Chondrocyte (in vitro differentiated cells): ENCODE results near the gene PARK7. TPM values are rescaled to one million over a fixed set of nuclear protein-coding genes. Genes with fewer than 3 reads are reported as not detected.
A peak's percentile ranks its signal among the peaks of the same experiment; 100 is the strongest.

Source experiments
- DNase-seq: peaks from one replicate; pipeline ENCODE4 v3.0.0; 2021; ENCODE audit warnings: mixed read lengths, low spot score
- H3K27ac Mint-ChIP-seq: one replicate; pipeline ENCODE4 v1.8.0; 2021; ENCODE audit warnings: mild to moderate bottlenecking, moderate library complexity, mixed read lengths; ENCODE audit not compliant: unreplicated experiment
- H3K27me3 Mint-ChIP-seq: 2 replicates; pipeline ENCODE4 v1.8.0; 2021; ENCODE audit warnings: low read depth, mixed read lengths
- H3K36me3 Mint-ChIP-seq: 2 replicates; pipeline ENCODE4 v1.8.0; 2021; ENCODE audit warnings: low read depth, mixed read lengths
- H3K4me1 Mint-ChIP-seq: 2 replicates; pipeline ENCODE4 v1.8.0; 2021; ENCODE audit warnings: low read depth, mild to moderate bottlenecking, mixed read lengths
- H3K4me3 Mint-ChIP-seq: one replicate; pipeline ENCODE4 v1.8.0; 2021; ENCODE audit warnings: mild to moderate bottlenecking, moderate library complexity, mixed read lengths; ENCODE audit not compliant: unreplicated experiment
- H3K9me3 Mint-ChIP-seq: 2 replicates; pipeline ENCODE4 v1.8.0; 2021; ENCODE audit warnings: low read depth, mixed read lengths
- total RNA-seq: library from RNA; stranded (reverse); gene quantifications from 3 replicates; pipeline ENCODE4 v1.2.1, GENCODE V29; 2021
- TF ChIP-seq, protein P1 (sequence below): fragments of 200-600 bp; sonication (generic); IDR thresholded peaks from 2 replicates; pipeline ENCODE4 v1.5.0; 2021; ENCODE audit warnings: antibody characterized with exemption, mild to moderate bottlenecking, moderate library complexity

The PARK7 gene
- total RNA-seq, 1 donor from 2014 or later, result 250 TPM

GRCh38 chr1:7993593-7994479 lies 32.3 kb downstream of the PARK7 start:
- H3K36me3 Mint-ChIP-seq, result peaks cover 6% of the 10 kb centered on the region
- TF ChIP-seq, protein P1, sequence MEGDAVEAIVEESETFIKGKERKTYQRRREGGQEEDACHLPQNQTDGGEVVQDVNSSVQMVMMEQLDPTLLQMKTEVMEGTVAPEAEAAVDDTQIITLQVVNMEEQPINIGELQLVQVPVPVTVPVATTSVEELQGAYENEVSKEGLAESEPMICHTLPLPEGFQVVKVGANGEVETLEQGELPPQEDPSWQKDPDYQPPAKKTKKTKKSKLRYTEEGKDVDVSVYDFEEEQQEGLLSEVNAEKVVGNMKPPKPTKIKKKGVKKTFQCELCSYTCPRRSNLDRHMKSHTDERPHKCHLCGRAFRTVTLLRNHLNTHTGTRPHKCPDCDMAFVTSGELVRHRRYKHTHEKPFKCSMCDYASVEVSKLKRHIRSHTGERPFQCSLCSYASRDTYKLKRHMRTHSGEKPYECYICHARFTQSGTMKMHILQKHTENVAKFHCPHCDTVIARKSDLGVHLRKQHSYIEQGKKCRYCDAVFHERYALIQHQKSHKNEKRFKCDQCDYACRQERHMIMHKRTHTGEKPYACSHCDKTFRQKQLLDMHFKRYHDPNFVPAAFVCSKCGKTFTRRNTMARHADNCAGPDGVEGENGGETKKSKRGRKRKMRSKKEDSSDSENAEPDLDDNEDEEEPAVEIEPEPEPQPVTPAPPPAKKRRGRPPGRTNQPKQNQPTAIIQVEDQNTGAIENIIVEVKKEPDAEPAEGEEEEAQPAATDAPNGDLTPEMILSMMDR, result no peak
- DNase-seq, result no peak
- H3K27ac Mint-ChIP-seq, result no peak overlapping the region
- H3K4me1 Mint-ChIP-seq, result peaks cover 11% of the 10 kb centered on the region
- H3K27me3 Mint-ChIP-seq, result no peaks in the 10 kb centered on the region
- no peak overlapping the region for H3K4me3 Mint-ChIP-seq
- H3K9me3 Mint-ChIP-seq, result peaks cover 3% of the 10 kb centered on the region

DNA sequence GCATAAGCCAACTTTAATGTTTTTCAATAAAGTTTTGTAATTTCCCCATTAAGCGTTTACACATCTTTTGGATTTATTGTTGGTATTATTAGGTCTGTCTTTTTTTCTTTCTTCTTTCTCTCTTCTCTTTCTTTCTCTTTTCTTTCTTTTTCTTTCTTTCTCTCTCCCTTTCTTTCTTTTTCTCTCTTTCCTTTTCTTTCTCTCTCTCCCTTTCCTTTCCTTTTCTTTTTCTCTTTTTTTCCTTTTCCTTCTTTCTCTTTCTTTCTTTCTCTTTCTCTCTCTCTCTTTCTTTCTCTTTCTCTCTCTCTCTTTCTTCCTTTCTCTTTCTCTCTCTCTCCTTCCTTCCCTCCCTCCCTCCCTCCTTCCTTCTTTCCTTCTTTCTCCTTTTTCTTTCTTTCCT lies 33.3 kb downstream of the PARK7 start:
- peaks cover 3% of the 10 kb centered on the region for H3K9me3 Mint-ChIP-seq
- no peaks in the 10 kb centered on the region for H3K27me3 Mint-ChIP-seq
- DNase-seq, result no peak
- H3K36me3 Mint-ChIP-seq, result peaks cover 6% of the 10 kb centered on the region
- TF ChIP-seq, protein P1, result no peak
- H3K27ac Mint-ChIP-seq, result no peak overlapping the region
- peaks cover 3% of the 10 kb centered on the region for H3K4me1 Mint-ChIP-seq
- H3K4me3 Mint-ChIP-seq, result no peak overlapping the region

GRCh38 chr1:7995437-7995836 lies 33.9 kb downstream of the PARK7 start:
- no peak for DNase-seq
- TF ChIP-seq, protein P1, result no peak
- H3K4me1 Mint-ChIP-seq, result no peaks in the 10 kb centered on the region
- no peak overlapping the region for H3K27ac Mint-ChIP-seq
- H3K36me3 Mint-ChIP-seq, result peaks cover 2% of the 10 kb centered on the region
- no peaks in the 10 kb centered on the region for H3K27me3 Mint-ChIP-seq
- H3K4me3 Mint-ChIP-seq, result no peak overlapping the region
- H3K9me3 Mint-ChIP-seq, result peaks cover 3% of the 10 kb centered on the region

- DNase-seq, result no peak
- peak overlapping the region; percentile 9 for H3K27ac Mint-ChIP-seq
- no peaks in the 10 kb centered on the region for H3K27me3 Mint-ChIP-seq
- peaks cover 1% of the 10 kb centered on the region for H3K36me3 Mint-ChIP-seq
- TF ChIP-seq, protein P1, result no peak
- H3K4me1 Mint-ChIP-seq, result peaks cover 41% of the 10 kb centered on the region
- no peak overlapping the region for H3K4me3 Mint-ChIP-seq
- H3K9me3 Mint-ChIP-seq, result peaks cover 3% of the 10 kb centered on the region
These were observed 40.9 kb downstream of the PARK7 start for GRCh38 chr1:8002329-8002910.

GRCh38 chr1:8002921-8003320 lies 41.4 kb downstream of the PARK7 start:
- peak overlapping the region; percentile 43 for H3K27ac Mint-ChIP-seq
- no peaks in the 10 kb centered on the region for H3K27me3 Mint-ChIP-seq
- peaks cover 1% of the 10 kb centered on the region for H3K9me3 Mint-ChIP-seq
- no peak for DNase-seq
- peaks cover 41% of the 10 kb centered on the region for H3K4me1 Mint-ChIP-seq
- TF ChIP-seq, protein P1, result no peak
- H3K36me3 Mint-ChIP-seq, result peaks cover 1% of the 10 kb centered on the region
- no peak overlapping the region for H3K4me3 Mint-ChIP-seq
